SK-N-MC (cell line): ENCODE data around the gene ZNF335.

Experiments used
- DNase-seq: peaks from one replicate; pipeline ENCODE4 v3.0.0-alpha.2; 2011; ENCODE audit warnings: low read depth, low spot score
- H3K27ac ChIP-seq: fragments of 200-600 bp; sonication (generic); 2 replicates; pipeline ENCODE4 v1.5.1; 2016; ENCODE audit warnings: mixed run types
- H3K36me3 ChIP-seq: fragments of 200-600 bp; sonication (generic); 2 replicates; pipeline ENCODE4 v1.6.1; 2017; ENCODE audit warnings: antibody characterized with exemption, low read length, mixed read lengths; ENCODE audit not compliant: insufficient read depth
- H3K4me3 ChIP-seq: fragments of 200-600 bp; sonication (generic); 2 replicates; pipeline ENCODE4 v1.5.1; 2016
- H3K9ac ChIP-seq: fragments of 200-600 bp; sonication (generic); 2 replicates; pipeline ENCODE4 v1.8.0; 2017; ENCODE audit warnings: mixed run types, mixed read lengths; ENCODE audit not compliant: insufficient read length
- H3K9me3 ChIP-seq: fragments of 200-600 bp; sonication (generic); 2 replicates; pipeline ENCODE4 v1.6.1; 2017; ENCODE audit warnings: low read depth, mild to moderate bottlenecking, antibody characterized with exemption, low read length, moderate library complexity, mixed read lengths
- EZH2 ChIP-seq: fragments of 200-600 bp; sonication (generic); IDR thresholded peaks from one replicate; pipeline ENCODE4 v1.6.1; 2017; ENCODE audit warnings: antibody characterized with exemption
- FOXP2 ChIP-seq: optimal IDR thresholded peaks from 2 replicates; pipeline ENCODE3; 2011; ENCODE audit warnings: mild to moderate bottlenecking, moderate library complexity; ENCODE audit not compliant: insufficient read depth; ENCODE audit errors: extremely low read length, control extremely low read depth
- POLR2AphosphoS5 ChIP-seq: IDR thresholded peaks from 2 replicates; pipeline ENCODE4 v1.6.1; 2012; ENCODE audit warnings: mild to moderate bottlenecking, low read depth, low read length, borderline replicate concordance

ZNF335 gene

GRCh38 chr20:45968801-45969711 lies 2.9 kb downstream of the ZNF335 start:
- no peak for DNase-seq
- Histone ChIP-seq H3K9me3 (no peaks in the 10 kb centered on the region), H3K9ac (no peak overlapping the region), H3K36me3 (peaks cover 43% of the 10 kb centered on the region), H3K4me3 (no peak overlapping the region), H3K27ac (no peak overlapping the region)
- TF ChIP-seq FOXP2 (no peak), POLR2AphosphoS5 (no peak), EZH2 (no peak)

GRCh38 chr20:45968081-45968671 lies 3.8 kb downstream of the ZNF335 start:
- no peak overlapping the region for H3K9ac ChIP-seq
- no peak for DNase-seq
- peaks cover 52% of the 10 kb centered on the region for H3K36me3 ChIP-seq
- TF ChIP-seq EZH2: no peak
- TF ChIP-seq FOXP2: no peak
- TF ChIP-seq POLR2AphosphoS5: no peak
- no peak overlapping the region for H3K4me3 ChIP-seq
- H3K9me3 ChIP-seq: no peaks in the 10 kb centered on the region
- H3K27ac ChIP-seq: no peak overlapping the region

- Histone ChIP-seq H3K9me3 (no peaks in the 10 kb centered on the region), H3K36me3 (peaks cover 54% of the 10 kb centered on the region), H3K27ac (no peak overlapping the region), H3K9ac (no peak overlapping the region), H3K4me3 (no peak overlapping the region)
- DNase-seq: no peak
- TF ChIP-seq POLR2AphosphoS5 (no peak), FOXP2 (no peak), EZH2 (no peak)
Measured at GRCh38 chr20:45967551-45968080, 4.4 kb downstream of the ZNF335 start.

GRCh38 chr20:45965169-45966002 lies 6.6 kb downstream of the ZNF335 start:
- Histone ChIP-seq H3K9me3 (no peaks in the 10 kb centered on the region), H3K27ac (0 out of 2 replicates have a peak overlapping the region, but pooled peaks have one; percentile 13), H3K4me3 (no peak overlapping the region), H3K9ac (no peak overlapping the region), H3K36me3 (peaks cover 68% of the 10 kb centered on the region)
- TF ChIP-seq POLR2AphosphoS5: no peak
- no peak for TF ChIP-seq FOXP2
- no peak for TF ChIP-seq EZH2
- DNase-seq: no peak

- H3K9me3 ChIP-seq: no peaks in the 10 kb centered on the region
- no peak for DNase-seq
- H3K36me3 ChIP-seq: peaks cover 79% of the 10 kb centered on the region
- no peak overlapping the region for H3K4me3 ChIP-seq
- no peak for TF ChIP-seq POLR2AphosphoS5
- no peak for TF ChIP-seq FOXP2
- TF ChIP-seq EZH2: no peak
- no peak overlapping the region for H3K9ac ChIP-seq
- H3K27ac ChIP-seq: no peak overlapping the region
Measured at GRCh38 chr20:45964006-45964400, 8.0 kb downstream of the ZNF335 start.

- Histone ChIP-seq H3K27ac (no peak overlapping the region), H3K9ac (no peak overlapping the region), H3K9me3 (no peaks in the 10 kb centered on the region), H3K36me3 (peaks cover 79% of the 10 kb centered on the region), H3K4me3 (no peak overlapping the region)
- TF ChIP-seq FOXP2: no peak
- TF ChIP-seq EZH2: no peak
- TF ChIP-seq POLR2AphosphoS5: no peak
- DNase-seq: no peak
Measured at GRCh38 chr20:45963059-45964005, 8.7 kb downstream of the ZNF335 start.

- H3K36me3 ChIP-seq: peaks cover 72% of the 10 kb centered on the region
- no peaks in the 10 kb centered on the region for H3K9me3 ChIP-seq
- DNase-seq: no peak
- H3K9ac ChIP-seq: no peak overlapping the region
- H3K4me3 ChIP-seq: no peak overlapping the region
- H3K27ac ChIP-seq: no peak overlapping the region
- TF ChIP-seq POLR2AphosphoS5 (no peak), EZH2 (no peak), FOXP2 (no peak)
Measured at GRCh38 chr20:45962031-45962755, 9.8 kb downstream of the ZNF335 start.
